Kidney epithelial cell (primary cell): Measurements from ENCODE around the gene NEURL4. TPM values are rescaled to one million over a fixed set of nuclear protein-coding genes. Genes with fewer than 3 reads are reported as not detected.
A peak's percentile ranks its signal among the peaks of the same experiment; 100 is the strongest.
"Not testable (repeated sequence)": the region's sequence is repeated elsewhere in the genome, so short reads cannot be mapped to it uniquely, and the experiment has no call there.

Experiments used
- DNase-seq: peaks from one replicate; pipeline ENCODE4 v3.0.0-alpha.2; 2010; ENCODE audit warnings: low read depth
- H3K27me3 ChIP-seq: 2 replicates; pipeline ENCODE4 v1.6.0; 2011; ENCODE audit warnings: low read length; ENCODE audit not compliant: control insufficient read depth, insufficient read depth
- H3K36me3 ChIP-seq: 2 replicates; pipeline ENCODE4 v1.5.1; 2011; ENCODE audit warnings: low read length; ENCODE audit not compliant: control insufficient read depth, insufficient read depth
- H3K4me3 ChIP-seq: 2 replicates; pipeline ENCODE4 v1.5.1; 2011; ENCODE audit warnings: low read depth, mild to moderate bottlenecking, control low read depth, low read length
- total RNA-seq: library from RNA; depleted of rRNA; stranded (reverse); fragments of >200 nt; gene quantifications from 2 replicates; pipeline ENCODE4 v1.2.3, GENCODE V29; 2015
- TF ChIP-seq, protein P1 (sequence below): IDR thresholded peaks from 2 replicates; pipeline ENCODE4 v1.5.1; 2011; ENCODE audit warnings: mild to moderate bottlenecking, moderate library complexity, low read length, control low read depth, inconsistent platforms; ENCODE audit not compliant: insufficient read depth, poor library complexity, severe bottlenecking

NEURL4 gene
- total RNA-seq, 1 donor from 2014 or later = 16.3 TPM

DNA sequence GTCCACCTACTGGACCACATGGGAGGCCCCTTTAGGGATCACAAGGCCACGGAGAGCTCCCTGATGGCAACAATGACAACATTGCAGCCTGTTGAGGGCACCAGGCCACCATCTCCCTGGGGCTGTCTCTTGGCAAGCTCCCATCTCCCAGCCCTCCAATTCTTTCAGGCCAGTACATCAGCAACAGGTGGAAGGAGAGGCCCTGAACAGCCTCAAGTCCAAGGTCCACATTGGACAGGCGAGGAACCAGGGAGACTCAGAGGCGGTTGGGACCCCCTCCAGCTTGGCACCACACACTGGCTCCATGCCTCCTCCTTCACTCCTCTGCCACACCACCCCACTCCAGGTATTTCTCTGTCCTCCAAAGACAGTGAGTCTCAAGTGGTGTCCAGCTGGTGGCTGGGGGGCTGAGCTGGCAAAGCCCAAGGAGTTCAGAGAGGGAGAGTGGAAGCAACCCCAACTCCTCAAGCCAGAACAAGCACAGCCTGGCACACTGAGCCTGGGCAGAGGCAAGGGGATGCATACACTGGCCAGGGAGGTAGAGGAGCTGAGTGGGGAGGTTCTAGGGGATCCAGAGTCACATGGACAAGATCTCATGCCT is 5.9 kb upstream of the NEURL4 start:
- no peak for DNase-seq
- TF ChIP-seq, protein P1, sequence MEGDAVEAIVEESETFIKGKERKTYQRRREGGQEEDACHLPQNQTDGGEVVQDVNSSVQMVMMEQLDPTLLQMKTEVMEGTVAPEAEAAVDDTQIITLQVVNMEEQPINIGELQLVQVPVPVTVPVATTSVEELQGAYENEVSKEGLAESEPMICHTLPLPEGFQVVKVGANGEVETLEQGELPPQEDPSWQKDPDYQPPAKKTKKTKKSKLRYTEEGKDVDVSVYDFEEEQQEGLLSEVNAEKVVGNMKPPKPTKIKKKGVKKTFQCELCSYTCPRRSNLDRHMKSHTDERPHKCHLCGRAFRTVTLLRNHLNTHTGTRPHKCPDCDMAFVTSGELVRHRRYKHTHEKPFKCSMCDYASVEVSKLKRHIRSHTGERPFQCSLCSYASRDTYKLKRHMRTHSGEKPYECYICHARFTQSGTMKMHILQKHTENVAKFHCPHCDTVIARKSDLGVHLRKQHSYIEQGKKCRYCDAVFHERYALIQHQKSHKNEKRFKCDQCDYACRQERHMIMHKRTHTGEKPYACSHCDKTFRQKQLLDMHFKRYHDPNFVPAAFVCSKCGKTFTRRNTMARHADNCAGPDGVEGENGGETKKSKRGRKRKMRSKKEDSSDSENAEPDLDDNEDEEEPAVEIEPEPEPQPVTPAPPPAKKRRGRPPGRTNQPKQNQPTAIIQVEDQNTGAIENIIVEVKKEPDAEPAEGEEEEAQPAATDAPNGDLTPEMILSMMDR = no peak

DNA sequence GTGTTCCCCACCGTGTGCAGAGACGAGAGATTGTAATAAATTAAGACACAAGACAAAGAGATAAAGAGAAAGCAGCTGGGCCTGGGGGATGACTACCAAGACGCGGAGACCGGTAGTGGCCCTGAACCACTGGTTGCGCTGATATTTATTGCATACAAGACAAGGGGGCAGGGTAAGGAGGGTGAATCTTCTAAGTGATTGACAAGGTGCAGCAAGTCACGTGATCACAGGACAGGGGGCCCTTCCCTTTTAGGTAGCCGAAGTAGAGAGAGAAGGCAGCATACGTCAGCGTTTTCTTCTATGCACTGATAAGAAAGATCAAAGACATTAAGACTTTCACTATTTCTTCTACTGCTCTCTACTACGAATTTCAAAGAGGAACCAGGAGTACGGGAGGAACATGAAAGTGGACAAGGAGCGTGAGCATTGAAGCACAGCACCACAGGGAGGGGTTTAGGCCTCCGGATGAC is 3.5 kb upstream of the NEURL4 start:
- H3K36me3 ChIP-seq, H3K4me3 ChIP-seq, H3K27me3 ChIP-seq, DNase-seq: not testable (repeated sequence)

More for the DNA sequence above, 5.9 kb upstream of the NEURL4 start:
- Histone ChIP-seq H3K36me3 (no peaks in the 10 kb centered on the region), H3K4me3 (no peak overlapping the region), H3K27me3 (no peaks in the 10 kb centered on the region)

DNA sequence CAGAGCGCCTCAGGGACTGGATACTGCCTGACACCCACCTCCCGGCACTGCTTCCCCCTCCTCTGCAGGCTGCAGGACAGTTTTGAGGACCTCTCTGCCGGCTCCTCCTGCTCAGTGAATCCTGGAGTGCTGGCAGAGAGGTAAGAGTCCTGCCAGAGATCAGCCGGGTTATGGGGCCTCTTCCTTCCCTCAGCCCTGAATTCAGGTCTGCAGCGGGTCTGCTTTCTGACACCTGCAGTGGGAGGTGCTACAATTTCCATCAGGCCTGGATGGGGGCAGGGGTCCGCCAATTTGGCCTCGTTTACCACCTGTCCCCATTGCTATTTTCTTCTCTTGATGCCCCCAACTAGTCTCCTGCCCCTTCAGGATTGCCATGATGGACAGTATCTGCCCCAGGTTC is 3.0 kb upstream of the NEURL4 start:
- DNase-seq = no peak
- TF ChIP-seq, protein P1 = no peak

GRCh38 chr17:7330638-7331015 is 1.5 kb upstream of the NEURL4 start:
- TF ChIP-seq, protein P1 = no peak
- Histone ChIP-seq H3K36me3 (no peaks in the 10 kb centered on the region), H3K27me3 (no peaks in the 10 kb centered on the region), H3K4me3 (peak overlapping the region; percentile 98)
- no peak for DNase-seq

More for the DNA sequence above, 3.0 kb upstream of the NEURL4 start:
- no peaks in the 10 kb centered on the region for H3K36me3 ChIP-seq
- H3K4me3 ChIP-seq = no peak overlapping the region
- H3K27me3 ChIP-seq = no peaks in the 10 kb centered on the region

GRCh38 chr17:7329997-7330637 is 982 bp upstream of the NEURL4 start:
- peak overlapping the region; percentile 98 for H3K4me3 ChIP-seq
- TF ChIP-seq, protein P1 = no peak
- H3K27me3 ChIP-seq = no peaks in the 10 kb centered on the region
- DNase-seq = no peak
- H3K36me3 ChIP-seq = no peaks in the 10 kb centered on the region

- peak; percentile 96 for DNase-seq
Measured at GRCh38 chr17:7329374-7329996, 350 bp upstream of the NEURL4 start.

More at GRCh38 chr17:7329374-7329996, 350 bp upstream of the NEURL4 start:
- Histone ChIP-seq H3K4me3 (peak overlapping the region; percentile 98), H3K27me3 (no peaks in the 10 kb centered on the region), H3K36me3 (no peaks in the 10 kb centered on the region)
- TF ChIP-seq, protein P1 = no peak
